Ovary (tissue), 9 donors: ENCODE measurements around the gene ACO2. TPM values are rescaled to one million over a fixed set of nuclear protein-coding genes. Genes with fewer than 3 reads are reported as not detected.
"Not testable (repeated sequence)": the region's sequence is repeated elsewhere in the genome, so short reads cannot be mapped to it uniquely, and the experiment has no call there.

Experiments used
- DNase-seq, 5 donors: peaks; one replicate each; pipeline ENCODE4 v3.0.0-alpha.2; 2019 to 2020
- H3K27ac ChIP-seq, 2 donors: fragments of 200-600 bp; one replicate each; pipeline versions ENCODE4 v1.5.1 to v1.8.0; 2019 to 2022
- H3K27me3 ChIP-seq: fragments of 200-600 bp; one replicate; pipeline ENCODE4 v1.8.0; 2022
- H3K36me3 ChIP-seq: fragments of 200-600 bp; sonication (generic); one replicate; pipeline ENCODE4 v1.5.1; 2019
- H3K4me1 ChIP-seq: one replicate; pipeline ENCODE4 v1.8.1; 2013; ENCODE audit warnings: mild to moderate bottlenecking, moderate library complexity; ENCODE audit not compliant: insufficient read depth
- H3K4me3 ChIP-seq: fragments of 200-600 bp; sonication (generic); one replicate; pipeline ENCODE4 v1.5.1; 2017
- H3K9me3 ChIP-seq, 2 donors: fragments of 200-600 bp in 1 of 2; sonication (generic) in 1 of 2; one replicate each; pipeline versions ENCODE4 v1.5.1 to v1.8.1; 2013 to 2019; ENCODE audit warnings: mild to moderate bottlenecking in 1 of 2, moderate library complexity in 1 of 2
- EP300 ChIP-seq: sonication (generic); formaldehyde crosslinking; IDR thresholded peaks from one replicate; pipeline ENCODE4 v1.6.1; 2017; ENCODE audit warnings: antibody characterized with exemption
- POLR2A ChIP-seq: fragments of 450-650 bp; IDR thresholded peaks from one replicate; pipeline ENCODE4 v1.6.1; 2017; ENCODE audit warnings: antibody characterized with exemption, mild to moderate bottlenecking, moderate library complexity
- WGBS, 3 donors: extraction: QIAGEN DNeasy Blood & Tissue Kit in 1 of 3; methylation state at CpG; one replicate each; pipeline versions ENCODE4 v1.1.5 to v1.1.7; 2013 to 2017; 5-methylcytosine and 5-hydroxymethylcytosine counted together
- intact Hi-C, 4 donors: fragments of 100-400 bp; cut with DNase I; formaldehyde crosslinking; loops; one replicate each; pipeline versions ENCODE4 v1.11.0 to v1.15.1; 2022 to 2023
- polyA plus RNA-seq, 2 donors: library from polyadenylated mRNA; stranded (reverse); fragments of 200-250 nt in 1 of 2; fragments of 350-450 nt in 1 of 2; fragmentation: Illumina TruSeq in 1 of 2; extraction: RNeasy Lipid Tissue Mini Kit (QIAGEN cat#74804) in 1 of 2; gene quantifications; one replicate each; pipeline ENCODE4 v1.2.3, GENCODE V29; 2013 to 2014
- total RNA-seq, 7 donors: library from RNA; depleted of rRNA in 2 of 7; stranded (reverse); fragments of >200 nt in 2 of 7; fragmentation: NEBNext Ultra II Directional in 3 of 7; extraction: Animal tissue kit (Norgen Biotek cat#: 25700) in 3 of 7; gene quantifications; one replicate each; pipeline versions ENCODE4 v1.1.0 to v1.2.4, GENCODE V29; 2016 to 2023
- TF ChIP-seq, protein P1 (sequence below), 3 donors: fragments of 450-650 bp in 2 of 3; fragments of 200-600 bp in 1 of 3; IDR thresholded peaks; one replicate each; pipeline versions ENCODE4 v1.5.1 to v1.8.0; 2016 to 2022; ENCODE audit warnings: antibody characterized with exemption in 3 of 3, mild to moderate bottlenecking in 1 of 3
- donor health status: DM: no; HTN: no; CAD: no; lungs with moderate emphysema.
- donor health status: DM: no; HTN: no; CAD: no.
- donor health status: Bipolar disorder and iron deficiency.
- donor health status: DM: yes; HTN: yes; CAD: no.
- donor health status: DM: no; HTN: no; CAD: no.
- donor health status: DM: yes; HTN: yes; CAD: no.

ACO2 gene
- total and polyA plus RNA-seq, 9 donors = 20.6 to 99.1 (median 50.7) TPM

DNA sequence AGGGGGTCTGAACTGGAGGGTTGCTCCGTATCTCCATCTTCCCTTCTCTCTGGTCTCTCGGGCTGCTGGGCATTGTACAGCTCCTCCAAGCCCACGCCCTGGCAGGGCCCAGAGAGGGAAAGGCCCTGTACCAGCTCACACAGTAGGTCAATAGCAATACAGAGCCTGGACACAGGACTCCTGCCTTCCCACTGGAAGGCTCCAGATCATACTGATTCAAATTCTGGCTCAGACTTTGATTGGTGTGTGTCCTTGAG lies 98.5 kb downstream of the ACO2 start:
- H3K4me3 ChIP-seq = no peak overlapping the region
- intact Hi-C loops = no loop called here
- H3K9me3 ChIP-seq = no peaks in the 10 kb centered on the region
- H3K27ac ChIP-seq = peak overlapping the region; percentile 65 to 98
- H3K36me3 ChIP-seq = no peaks in the 10 kb centered on the region
- TF ChIP-seq, protein P1, sequence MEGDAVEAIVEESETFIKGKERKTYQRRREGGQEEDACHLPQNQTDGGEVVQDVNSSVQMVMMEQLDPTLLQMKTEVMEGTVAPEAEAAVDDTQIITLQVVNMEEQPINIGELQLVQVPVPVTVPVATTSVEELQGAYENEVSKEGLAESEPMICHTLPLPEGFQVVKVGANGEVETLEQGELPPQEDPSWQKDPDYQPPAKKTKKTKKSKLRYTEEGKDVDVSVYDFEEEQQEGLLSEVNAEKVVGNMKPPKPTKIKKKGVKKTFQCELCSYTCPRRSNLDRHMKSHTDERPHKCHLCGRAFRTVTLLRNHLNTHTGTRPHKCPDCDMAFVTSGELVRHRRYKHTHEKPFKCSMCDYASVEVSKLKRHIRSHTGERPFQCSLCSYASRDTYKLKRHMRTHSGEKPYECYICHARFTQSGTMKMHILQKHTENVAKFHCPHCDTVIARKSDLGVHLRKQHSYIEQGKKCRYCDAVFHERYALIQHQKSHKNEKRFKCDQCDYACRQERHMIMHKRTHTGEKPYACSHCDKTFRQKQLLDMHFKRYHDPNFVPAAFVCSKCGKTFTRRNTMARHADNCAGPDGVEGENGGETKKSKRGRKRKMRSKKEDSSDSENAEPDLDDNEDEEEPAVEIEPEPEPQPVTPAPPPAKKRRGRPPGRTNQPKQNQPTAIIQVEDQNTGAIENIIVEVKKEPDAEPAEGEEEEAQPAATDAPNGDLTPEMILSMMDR (IDR thresholded peaks at IDR 0.05) = no peak
- TF ChIP-seq POLR2A (no peak), EP300 (no peak)
- H3K27me3 ChIP-seq = no peaks in the 10 kb centered on the region
- peaks cover 27% of the 10 kb centered on the region for H3K4me1 ChIP-seq
- peak in 1 of 5 donors; percentile 45 for DNase-seq
- 34 to 46% (median 39%) methylated on average over 3 of the region's 3 CpGs for WGBS, 3 donors

DNA sequence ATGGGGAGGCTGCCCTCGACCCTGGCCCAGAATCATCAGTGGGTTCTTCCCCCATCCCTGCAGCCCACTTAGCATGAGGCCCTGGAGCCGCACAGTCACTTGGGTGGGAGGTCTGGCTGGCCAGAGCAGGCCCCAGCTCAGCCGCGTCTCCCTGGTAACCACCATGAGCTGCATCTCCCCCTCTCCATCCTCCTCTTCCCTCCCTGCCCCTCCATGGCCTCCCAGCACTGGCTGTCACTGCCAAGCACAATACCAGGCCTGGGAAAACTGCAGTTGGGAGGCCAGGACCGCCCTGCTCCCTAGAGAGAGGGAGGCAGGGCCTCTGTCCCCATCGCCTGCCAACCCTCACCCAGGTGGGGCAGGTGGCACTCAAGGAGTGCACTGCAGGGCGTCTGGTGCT lies 99.9 kb downstream of the ACO2 start:
- Histone ChIP-seq H3K4me1 (peaks cover 19% of the 10 kb centered on the region), H3K27ac (peak overlapping the region; percentile 35 to 98), H3K27me3 (no peaks in the 10 kb centered on the region), H3K4me3 (no peak overlapping the region), H3K36me3 (no peaks in the 10 kb centered on the region), H3K9me3 (no peaks in the 10 kb centered on the region)
- no peak for TF ChIP-seq POLR2A
- TF ChIP-seq EP300 = no peak
- TF ChIP-seq, protein P1 (IDR thresholded peaks at IDR 0.05) = no peak
- intact Hi-C loops = no loop called here
- 73 to 81% (median 78%) methylated on average over 7 of the region's 7 CpGs for WGBS, 3 donors
- DNase-seq = no peak

DNA sequence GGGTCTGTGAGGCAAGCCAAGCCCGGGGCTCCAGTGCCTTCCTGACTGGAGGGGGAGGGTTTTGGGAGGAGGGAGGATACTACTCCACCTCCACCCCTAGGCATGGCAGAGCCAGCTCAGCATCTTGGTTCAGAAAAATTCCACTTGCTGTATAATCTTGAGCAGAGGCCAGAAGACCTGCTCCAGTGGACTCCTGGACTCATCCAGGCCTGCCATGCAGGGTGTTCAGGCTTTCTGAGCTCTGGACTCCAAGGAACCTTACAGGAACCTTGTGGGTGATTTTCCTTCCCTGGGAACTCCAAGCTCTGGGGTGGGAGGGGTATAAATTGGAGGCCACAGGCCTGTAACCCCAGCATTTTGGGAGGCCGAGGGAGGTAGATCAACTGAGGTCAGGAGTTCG lies 101.3 kb downstream of the ACO2 start:
- Histone ChIP-seq H3K4me1 (peaks cover 22% of the 10 kb centered on the region), H3K9me3 (no peaks in the 10 kb centered on the region), H3K27me3 (no peaks in the 10 kb centered on the region), H3K27ac (no peak overlapping the region), H3K4me3 (no peak overlapping the region), H3K36me3 (no peaks in the 10 kb centered on the region)
- DNase-seq = no peak
- intact Hi-C loops = no loop called here
- 67 to 77% (median 71%) methylated on average over 3 of the region's 3 CpGs for WGBS, 3 donors
- TF ChIP-seq POLR2A = no peak
- TF ChIP-seq EP300 = no peak
- TF ChIP-seq, protein P1 (IDR thresholded peaks at IDR 0.05) = no peak

DNA sequence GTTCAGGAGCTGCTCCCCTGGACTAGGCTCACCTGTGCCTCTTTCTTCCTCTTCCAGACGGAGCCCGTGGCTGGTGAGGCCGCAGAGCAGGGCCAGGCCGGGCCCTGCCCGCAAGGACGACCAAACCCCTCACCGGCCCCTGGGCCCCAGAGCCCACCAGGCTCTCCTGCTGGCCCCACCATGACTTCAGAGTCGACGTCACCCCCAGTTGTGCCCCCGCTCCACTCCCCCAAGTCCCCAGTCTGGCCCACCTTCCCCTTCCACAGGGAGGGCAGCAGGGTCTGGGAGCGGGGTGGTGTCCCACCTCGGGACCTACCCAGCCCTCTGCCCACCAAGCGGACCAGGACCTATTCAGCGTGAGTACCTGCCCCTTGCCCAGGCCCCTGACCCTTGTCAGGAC lies 102.9 kb downstream of the ACO2 start:
- Histone ChIP-seq H3K4me3 (no peak overlapping the region), H3K27me3 (no peaks in the 10 kb centered on the region), H3K27ac (no peak overlapping the region), H3K36me3 (no peaks in the 10 kb centered on the region), H3K9me3 (no peaks in the 10 kb centered on the region), H3K4me1 (peaks cover 18% of the 10 kb centered on the region)
- 85 to 94% (median 91%) methylated on average over 13 to 14 of the region's 14 CpGs for WGBS, 3 donors
- TF ChIP-seq POLR2A (no peak), EP300 (no peak)
- TF ChIP-seq, protein P1 (IDR thresholded peaks at IDR 0.05) = no peak
- intact Hi-C loops = no loop called here
- DNase-seq = no peak

- H3K36me3 ChIP-seq, H3K27ac ChIP-seq, H3K9me3 ChIP-seq, H3K27me3 ChIP-seq, DNase-seq, H3K4me3 ChIP-seq, intact Hi-C loops: not testable (repeated sequence)
- H3K4me1 ChIP-seq = peaks cover 17% of the 10 kb centered on the region
- 96 to 98% (median 97%) methylated on average over 3 of the region's 3 CpGs for WGBS, 3 donors
These were observed 103.4 kb downstream of the ACO2 start for GRCh38 chr22:41572305-41572704.
